ENCODE measurements around the gene C19orf67. TPM values are rescaled to one million over a fixed set of nuclear protein-coding genes. Genes with fewer than 3 reads are reported as not detected.

Gene C19orf67
- polyA plus RNA-seq, 1 donor (not counting 4 experiments of a cell fraction or from before 2014, with no cell fraction given): not detected

GRCh38 chr19:14114439-14114838, 28.9 kb upstream of the C19orf67 start:
- Histone ChIP-seq H3K9me3 (ENCODE audit: control insufficient read depth, low read depth, low read length) (no peaks in the 10 kb centered on the region), H3K27ac (ENCODE audit: control insufficient read depth, insufficient read depth, low read length) (no peak overlapping the region), H3K36me3 (ENCODE audit: control insufficient read depth in 2 of 2, extremely low read depth in 1 of 2, insufficient read depth in 2 of 2, low read length in 2 of 2) (no peaks in the 10 kb centered on the region), H4K20me1 (ENCODE audit: control insufficient read depth, extremely low read depth, insufficient read depth, low read length) (no peaks in the 10 kb centered on the region), H3K27me3 (ENCODE audit: control insufficient read depth, extremely low read depth, insufficient read depth, low read length) (no peaks in the 10 kb centered on the region), H2AFZ (ENCODE audit: control insufficient read depth, low read length) (no peak overlapping the region), H3K9ac (ENCODE audit: control insufficient read depth, extremely low read depth, insufficient read depth, low read length) (no peak overlapping the region), H3K4me3 (ENCODE audit: control insufficient read depth in 2 of 3, extremely low read depth in 1 of 3, insufficient read depth in 2 of 3, low read depth in 1 of 3, low read length in 3 of 3) (no peak overlapping the region), H3K4me2 (ENCODE audit: control insufficient read depth, extremely low read depth, insufficient read depth, low read depth, low read length) (no peak overlapping the region), H3K9me1 (ENCODE audit: control insufficient read depth, extremely low read depth, insufficient read depth, low read length) (no peaks in the 10 kb centered on the region), H3K79me2 (ENCODE audit: control insufficient read depth, insufficient read depth, low read length) (peaks cover 9% of the 10 kb centered on the region), H3K4me1 (ENCODE audit: control insufficient read depth, extremely low read depth, insufficient read depth, low read length) (peaks cover 14% of the 10 kb centered on the region)
- dilution Hi-C loops (cut with MboI; ENCODE audit: extremely low pct_ligation_motif_present, low sequenced_read_pairs): no loop called here
- no peak for DNase-seq (ENCODE audit: low read depth, low spot score)
- TF ChIP-seq, protein P1, sequence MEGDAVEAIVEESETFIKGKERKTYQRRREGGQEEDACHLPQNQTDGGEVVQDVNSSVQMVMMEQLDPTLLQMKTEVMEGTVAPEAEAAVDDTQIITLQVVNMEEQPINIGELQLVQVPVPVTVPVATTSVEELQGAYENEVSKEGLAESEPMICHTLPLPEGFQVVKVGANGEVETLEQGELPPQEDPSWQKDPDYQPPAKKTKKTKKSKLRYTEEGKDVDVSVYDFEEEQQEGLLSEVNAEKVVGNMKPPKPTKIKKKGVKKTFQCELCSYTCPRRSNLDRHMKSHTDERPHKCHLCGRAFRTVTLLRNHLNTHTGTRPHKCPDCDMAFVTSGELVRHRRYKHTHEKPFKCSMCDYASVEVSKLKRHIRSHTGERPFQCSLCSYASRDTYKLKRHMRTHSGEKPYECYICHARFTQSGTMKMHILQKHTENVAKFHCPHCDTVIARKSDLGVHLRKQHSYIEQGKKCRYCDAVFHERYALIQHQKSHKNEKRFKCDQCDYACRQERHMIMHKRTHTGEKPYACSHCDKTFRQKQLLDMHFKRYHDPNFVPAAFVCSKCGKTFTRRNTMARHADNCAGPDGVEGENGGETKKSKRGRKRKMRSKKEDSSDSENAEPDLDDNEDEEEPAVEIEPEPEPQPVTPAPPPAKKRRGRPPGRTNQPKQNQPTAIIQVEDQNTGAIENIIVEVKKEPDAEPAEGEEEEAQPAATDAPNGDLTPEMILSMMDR (optimal IDR thresholded peaks at IDR 0.05 in 1 of 3, IDR thresholded peaks at IDR 0.05 in 1 of 3, conservative IDR thresholded peaks at IDR 0.05 in 1 of 3; ENCODE audit: extremely low read depth in 1 of 3, insufficient read depth in 2 of 3, low read length in 3 of 3): no peak
- no peak for TF ChIP-seq EZH2 (IDR thresholded peaks at IDR 0.05; ENCODE audit: low read length)
- FAIRE-seq: no peak

- Histone ChIP-seq H3K9me3 (ENCODE audit: control insufficient read depth, low read depth, low read length) (no peaks in the 10 kb centered on the region), H3K27me3 (ENCODE audit: control insufficient read depth, extremely low read depth, insufficient read depth, low read length) (no peaks in the 10 kb centered on the region), H3K4me3 (ENCODE audit: control insufficient read depth in 2 of 3, extremely low read depth in 1 of 3, insufficient read depth in 2 of 3, low read depth in 1 of 3, low read length in 3 of 3) (no peak overlapping the region), H3K4me2 (ENCODE audit: control insufficient read depth, extremely low read depth, insufficient read depth, low read depth, low read length) (no peak overlapping the region), H3K9me1 (ENCODE audit: control insufficient read depth, extremely low read depth, insufficient read depth, low read length) (no peaks in the 10 kb centered on the region), H3K79me2 (ENCODE audit: control insufficient read depth, insufficient read depth, low read length) (peaks cover 9% of the 10 kb centered on the region), H2AFZ (ENCODE audit: control insufficient read depth, low read length) (no peak overlapping the region), H3K27ac (ENCODE audit: control insufficient read depth, insufficient read depth, low read length) (no peak overlapping the region), H4K20me1 (ENCODE audit: control insufficient read depth, extremely low read depth, insufficient read depth, low read length) (no peaks in the 10 kb centered on the region), H3K4me1 (ENCODE audit: control insufficient read depth, extremely low read depth, insufficient read depth, low read length) (peaks cover 13% of the 10 kb centered on the region), H3K36me3 (ENCODE audit: control insufficient read depth in 2 of 2, extremely low read depth in 1 of 2, insufficient read depth in 2 of 2, low read length in 2 of 2) (no peaks in the 10 kb centered on the region), H3K9ac (ENCODE audit: control insufficient read depth, extremely low read depth, insufficient read depth, low read length) (no peak overlapping the region)
- FAIRE-seq: no peak
- dilution Hi-C loops (cut with MboI; ENCODE audit: extremely low pct_ligation_motif_present, low sequenced_read_pairs): no loop called here
- DNase-seq (ENCODE audit: low read depth, low spot score): no peak
- TF ChIP-seq, protein P1 (optimal IDR thresholded peaks at IDR 0.05 in 1 of 3, IDR thresholded peaks at IDR 0.05 in 1 of 3, conservative IDR thresholded peaks at IDR 0.05 in 1 of 3; ENCODE audit: extremely low read depth in 1 of 3, insufficient read depth in 2 of 3, low read length in 3 of 3): peak; percentile 47 to 59 (median 50)
- no peak for TF ChIP-seq EZH2 (IDR thresholded peaks at IDR 0.05; ENCODE audit: low read length)
Measured at GRCh38 chr19:14113762-14114414, 28.3 kb upstream of the C19orf67 start.

All from keratinocyte (primary cell).